ENCODE data around the gene MARCHF6. TPM values are rescaled to one million over a fixed set of nuclear protein-coding genes. Genes with fewer than 3 reads are reported as not detected.

MARCHF6 gene

GRCh38 chr5:10399839-10400238, 46.3 kb downstream of the MARCHF6 start:
- Histone ChIP-seq H3K36me3 (ENCODE audit: control insufficient read depth, insufficient read depth, low read length) (peaks cover 3% of the 10 kb centered on the region), H3K56ac (ENCODE audit: low read length) (no peak overlapping the region), H3K9ac (ENCODE audit: low read length) (no peak overlapping the region), H3K27me3 (ENCODE audit: insufficient read depth, low read length, poor library complexity) (no peaks in the 10 kb centered on the region), H4K8ac (ENCODE audit: low read depth, low read length) (no peak overlapping the region), H3K4me1 (ENCODE audit: control insufficient read depth, low read depth, low read length) (peaks cover 2% of the 10 kb centered on the region), H3K4me2 (ENCODE audit: low read length) (no peak overlapping the region), H3K23ac (ENCODE audit: low read length) (no peak overlapping the region), H3K4ac (ENCODE audit: low read depth, low read length) (no peak overlapping the region), H2AK5ac (ENCODE audit: low read length) (no peak overlapping the region), H3K79me1 (ENCODE audit: low read length) (peaks cover 2% of the 10 kb centered on the region), H2BK120ac (ENCODE audit: low read depth, low read length) (no peak overlapping the region), H3K18ac (ENCODE audit: low read length) (no peak overlapping the region), H3K79me2 (ENCODE audit: control insufficient read depth, insufficient read depth, low read length) (no peaks in the 10 kb centered on the region), H2BK15ac (replicated peaks; ENCODE audit: low read depth) (no peak overlapping the region), H2BK5ac (ENCODE audit: low read length) (no peak overlapping the region), H3K27ac (ENCODE audit: low read depth, low read length) (no peak overlapping the region), H3K4me3 (ENCODE audit: low read length) (no peak overlapping the region), H4K5ac (ENCODE audit: low read length) (no peak overlapping the region)
- no peak for DNase-seq

GRCh38 chr5:10400411-10400810, 46.9 kb downstream of the MARCHF6 start:
- no peak overlapping the region for H3K4me2 ChIP-seq (ENCODE audit: low read length)
- H4K5ac ChIP-seq (ENCODE audit: low read length), result no peak overlapping the region
- H2AK5ac ChIP-seq (ENCODE audit: low read length), result no peak overlapping the region
- no peaks in the 10 kb centered on the region for H3K79me2 ChIP-seq (ENCODE audit: control insufficient read depth, insufficient read depth, low read length)
- H3K9ac ChIP-seq (ENCODE audit: low read length), result no peak overlapping the region
- no peak overlapping the region for H3K23ac ChIP-seq (ENCODE audit: low read length)
- H3K4me3 ChIP-seq (ENCODE audit: low read length), result no peak overlapping the region
- H4K8ac ChIP-seq (ENCODE audit: low read depth, low read length), result no peak overlapping the region
- H2BK5ac ChIP-seq (ENCODE audit: low read length), result no peak overlapping the region
- peaks cover 2% of the 10 kb centered on the region for H3K79me1 ChIP-seq (ENCODE audit: low read length)
- H3K56ac ChIP-seq (ENCODE audit: low read length), result no peak overlapping the region
- H3K36me3 ChIP-seq (ENCODE audit: control insufficient read depth, insufficient read depth, low read length), result peaks cover 3% of the 10 kb centered on the region
- no peak overlapping the region for H3K18ac ChIP-seq (ENCODE audit: low read length)
- H2BK15ac ChIP-seq (replicated peaks; ENCODE audit: low read depth), result no peak overlapping the region
- H3K27ac ChIP-seq (ENCODE audit: low read depth, low read length), result no peak overlapping the region
- DNase-seq, result no peak
- no CpG with 5 or more reads among the region's 2 CpGs for WGBS (ENCODE audit: extremely low coverage, insufficient coverage, low lambda C conversion rate)
- no peak overlapping the region for H2BK120ac ChIP-seq (ENCODE audit: low read depth, low read length)
- no peaks in the 10 kb centered on the region for H3K27me3 ChIP-seq (ENCODE audit: insufficient read depth, low read length, poor library complexity)
- H3K4ac ChIP-seq (ENCODE audit: low read depth, low read length), result no peak overlapping the region
- peaks cover 2% of the 10 kb centered on the region for H3K4me1 ChIP-seq (ENCODE audit: control insufficient read depth, low read depth, low read length)

GRCh38 chr5:10400831-10401230, 47.3 kb downstream of the MARCHF6 start:
- Histone ChIP-seq H3K79me1 (ENCODE audit: low read length) (peaks cover 2% of the 10 kb centered on the region), H3K4ac (ENCODE audit: low read depth, low read length) (no peak overlapping the region), H4K5ac (ENCODE audit: low read length) (no peak overlapping the region), H3K4me1 (ENCODE audit: control insufficient read depth, low read depth, low read length) (peaks cover 2% of the 10 kb centered on the region), H3K4me2 (ENCODE audit: low read length) (no peak overlapping the region), H3K27me3 (ENCODE audit: insufficient read depth, low read length, poor library complexity) (no peaks in the 10 kb centered on the region), H3K27ac (ENCODE audit: low read depth, low read length) (no peak overlapping the region), H2BK120ac (ENCODE audit: low read depth, low read length) (no peak overlapping the region), H3K56ac (ENCODE audit: low read length) (no peak overlapping the region), H3K9ac (ENCODE audit: low read length) (no peak overlapping the region), H4K8ac (ENCODE audit: low read depth, low read length) (no peak overlapping the region), H2AK5ac (ENCODE audit: low read length) (no peak overlapping the region), H3K18ac (ENCODE audit: low read length) (no peak overlapping the region), H3K4me3 (ENCODE audit: low read length) (no peak overlapping the region), H3K79me2 (ENCODE audit: control insufficient read depth, insufficient read depth, low read length) (no peaks in the 10 kb centered on the region), H2BK15ac (replicated peaks; ENCODE audit: low read depth) (no peak overlapping the region), H3K23ac (ENCODE audit: low read length) (no peak overlapping the region), H3K36me3 (ENCODE audit: control insufficient read depth, insufficient read depth, low read length) (peaks cover 4% of the 10 kb centered on the region), H2BK5ac (ENCODE audit: low read length) (no peak overlapping the region)
- no CpG with 5 or more reads among the region's 3 CpGs for WGBS (ENCODE audit: extremely low coverage, insufficient coverage, low lambda C conversion rate)
- DNase-seq, result no peak

DNA sequence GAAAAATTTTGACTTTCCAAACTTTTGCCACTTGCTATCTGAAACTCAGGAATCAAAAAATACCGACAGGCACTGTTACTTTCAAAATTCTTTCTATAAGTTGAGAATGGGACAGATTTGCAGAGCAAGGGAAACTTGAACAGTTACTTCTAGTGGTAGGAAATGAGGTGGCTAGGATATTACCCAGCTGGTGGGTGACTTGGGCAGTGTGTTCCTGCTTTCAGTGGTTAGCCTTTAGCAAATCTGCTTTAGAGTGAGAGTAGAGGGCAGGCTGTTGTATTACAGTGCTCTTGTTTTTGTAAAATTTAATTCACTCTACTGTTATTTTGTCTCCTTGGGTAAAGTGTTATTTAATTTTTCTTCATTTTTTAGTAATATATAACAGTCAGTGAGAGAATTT, 48.0 kb downstream of the MARCHF6 start:
- no peaks in the 10 kb centered on the region for H3K79me2 ChIP-seq (ENCODE audit: control insufficient read depth, insufficient read depth, low read length)
- peaks cover 5% of the 10 kb centered on the region for H3K36me3 ChIP-seq (ENCODE audit: control insufficient read depth, insufficient read depth, low read length)

More for the DNA sequence above, 48.0 kb downstream of the MARCHF6 start:
- no peak overlapping the region for H2BK120ac ChIP-seq (ENCODE audit: low read depth, low read length)
- H3K23ac ChIP-seq (ENCODE audit: low read length), result no peak overlapping the region
- H3K4me3 ChIP-seq (ENCODE audit: low read length), result no peak overlapping the region
- no peak overlapping the region for H2BK15ac ChIP-seq (replicated peaks; ENCODE audit: low read depth)
- H3K18ac ChIP-seq (ENCODE audit: low read length), result no peak overlapping the region
- H3K79me1 ChIP-seq (ENCODE audit: low read length), result peaks cover 2% of the 10 kb centered on the region
- WGBS (ENCODE audit: extremely low coverage, insufficient coverage, low lambda C conversion rate), result no CpG with 5 or more reads among the region's 1 CpG
- H3K56ac ChIP-seq (ENCODE audit: low read length), result no peak overlapping the region
- H2AK5ac ChIP-seq (ENCODE audit: low read length), result no peak overlapping the region
- H3K4me1 ChIP-seq (ENCODE audit: control insufficient read depth, low read depth, low read length), result no peaks in the 10 kb centered on the region
- DNase-seq, result no peak
- no peak overlapping the region for H4K8ac ChIP-seq (ENCODE audit: low read depth, low read length)
- H3K4me2 ChIP-seq (ENCODE audit: low read length), result no peak overlapping the region
- H3K9ac ChIP-seq (ENCODE audit: low read length), result no peak overlapping the region
- H2BK5ac ChIP-seq (ENCODE audit: low read length), result no peak overlapping the region
- H4K5ac ChIP-seq (ENCODE audit: low read length), result no peak overlapping the region
- H3K4ac ChIP-seq (ENCODE audit: low read depth, low read length), result no peak overlapping the region
- no peak overlapping the region for H3K27ac ChIP-seq (ENCODE audit: low read depth, low read length)
- no peaks in the 10 kb centered on the region for H3K27me3 ChIP-seq (ENCODE audit: insufficient read depth, low read length, poor library complexity)

Small RNA genes within 50 kb of the gene (small RNA-seq; reads per million reads assigned to genes)
- not detected for gene RF00019 (ENCODE audit: insufficient read depth)

All from mesendoderm (in vitro differentiated cells).